COLO668 (cell line): ENCODE results near the gene ARSG.
"Not testable (repeated sequence)": the region's sequence is repeated elsewhere in the genome, so short reads cannot be mapped to it uniquely, and the experiment has no call there.

Source experiments
- DNase-seq: peaks from one replicate; lab custom pipeline; 2025; ENCODE audit not compliant: unreplicated experiment; lab: John Stamatoyannopoulos, UW

ARSG gene

DNA sequence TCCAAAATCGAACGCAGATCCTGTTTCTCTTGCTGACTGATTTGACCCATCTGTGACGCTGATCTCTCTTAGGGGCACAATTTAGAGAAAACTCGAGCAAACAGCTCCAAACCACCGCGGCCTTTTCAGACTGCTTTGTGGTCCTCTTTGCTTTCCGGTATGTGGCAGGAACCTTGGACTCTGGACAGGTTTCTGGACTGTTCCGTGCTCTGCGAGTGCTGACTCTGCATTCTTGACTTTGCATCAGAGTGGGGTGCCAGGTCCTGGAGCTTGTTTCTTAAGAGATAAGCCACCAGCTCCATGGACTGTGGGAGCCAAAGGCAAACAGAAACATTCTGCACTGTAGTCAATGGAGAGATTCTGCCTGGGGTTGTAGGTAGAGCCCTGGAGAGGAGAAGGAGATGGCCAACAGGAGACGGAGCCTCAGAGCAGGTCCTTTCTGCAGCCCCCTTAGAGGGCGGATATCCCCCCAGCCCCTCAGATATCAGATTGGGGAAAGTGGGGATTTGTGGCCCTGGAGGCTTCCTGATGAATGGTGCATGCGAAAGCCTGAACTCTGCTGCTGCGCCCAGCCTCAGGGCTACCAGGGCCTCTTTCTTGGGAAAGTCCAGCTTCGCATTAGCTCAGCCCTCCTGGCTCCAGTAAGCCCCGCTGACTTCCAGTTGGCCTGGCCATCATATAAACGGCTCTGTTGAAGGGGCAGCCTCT lies 100.4 kb downstream of the ARSG start:
- no peak for DNase-seq

DNA sequence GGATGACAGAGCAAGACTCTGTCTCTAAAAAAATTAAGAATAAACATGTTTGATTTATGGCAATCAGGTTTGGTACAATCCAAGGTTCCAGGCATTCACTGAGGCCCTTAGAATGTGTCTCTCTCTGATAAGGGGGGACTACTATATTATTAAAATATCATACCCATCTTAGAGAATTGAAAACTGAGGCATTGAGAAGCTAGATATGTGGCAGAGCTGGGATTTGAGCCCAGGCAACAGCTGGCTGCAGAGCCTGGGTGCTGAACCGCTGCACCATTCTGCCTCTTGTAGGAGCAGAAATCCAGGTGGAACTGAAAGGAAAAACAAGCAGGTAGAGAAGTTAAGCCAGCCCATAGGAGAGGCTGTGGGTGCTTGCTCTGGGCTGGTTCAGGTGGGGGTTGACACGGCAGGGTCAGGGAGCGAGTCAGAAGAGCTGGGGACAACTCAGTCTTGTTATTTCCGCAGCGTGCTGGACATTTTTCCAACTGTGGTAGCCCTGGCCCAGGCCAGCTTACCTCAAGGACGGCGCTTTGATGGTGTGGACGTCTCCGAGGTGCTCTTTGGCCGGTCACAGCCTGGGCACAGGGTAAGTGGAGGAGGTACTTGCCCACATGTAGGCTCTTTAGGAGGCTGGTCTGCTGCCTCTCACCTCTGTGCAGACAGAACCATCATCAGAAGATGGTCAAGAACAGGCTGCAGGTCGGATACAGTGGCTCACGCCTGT lies 103.5 kb downstream of the ARSG start:
- DNase-seq, result no peak

DNA sequence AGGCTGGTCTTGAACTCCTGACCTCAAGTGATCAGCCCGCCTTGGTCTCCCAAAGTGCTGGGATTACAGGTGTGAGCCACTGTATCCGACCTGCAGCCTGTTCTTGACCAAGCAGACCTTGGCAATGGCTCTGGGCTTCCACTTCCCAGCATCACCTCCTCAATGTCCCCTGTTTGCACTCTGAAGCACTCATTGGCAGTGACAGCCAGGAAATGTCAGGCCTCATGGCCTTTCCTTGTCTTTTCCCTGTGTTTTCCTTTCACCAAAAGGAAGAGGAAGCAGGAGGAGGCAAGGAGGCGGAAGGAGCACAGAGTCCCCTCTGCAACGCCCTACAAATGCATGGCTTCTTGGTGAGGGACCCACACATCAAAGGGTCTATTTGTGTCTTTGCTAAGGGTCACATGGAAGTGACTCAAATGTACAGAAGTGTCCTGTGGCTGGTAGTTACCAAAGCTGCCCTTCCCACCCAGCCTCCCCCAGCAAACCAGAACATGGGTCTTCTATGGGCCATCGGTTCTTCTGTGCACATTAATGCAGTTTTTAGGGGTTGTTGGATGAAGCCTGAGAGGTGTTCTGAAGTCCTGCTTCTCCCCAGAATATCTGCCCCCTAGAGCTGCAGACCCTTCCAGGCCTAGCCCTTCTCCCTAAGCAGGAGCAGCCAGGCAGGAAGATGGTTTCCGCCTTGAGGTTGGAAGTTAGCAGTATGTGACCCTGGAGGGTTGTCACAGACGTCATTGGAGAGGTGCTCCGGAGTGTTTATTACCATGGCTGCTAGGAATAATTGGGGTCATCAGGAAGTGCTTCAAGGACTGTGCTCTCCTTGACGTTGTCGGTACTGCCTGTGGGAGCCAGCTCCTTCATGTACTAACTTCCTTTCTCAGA lies 105.2 kb downstream of the ARSG start:
- DNase-seq, result no peak

DNA sequence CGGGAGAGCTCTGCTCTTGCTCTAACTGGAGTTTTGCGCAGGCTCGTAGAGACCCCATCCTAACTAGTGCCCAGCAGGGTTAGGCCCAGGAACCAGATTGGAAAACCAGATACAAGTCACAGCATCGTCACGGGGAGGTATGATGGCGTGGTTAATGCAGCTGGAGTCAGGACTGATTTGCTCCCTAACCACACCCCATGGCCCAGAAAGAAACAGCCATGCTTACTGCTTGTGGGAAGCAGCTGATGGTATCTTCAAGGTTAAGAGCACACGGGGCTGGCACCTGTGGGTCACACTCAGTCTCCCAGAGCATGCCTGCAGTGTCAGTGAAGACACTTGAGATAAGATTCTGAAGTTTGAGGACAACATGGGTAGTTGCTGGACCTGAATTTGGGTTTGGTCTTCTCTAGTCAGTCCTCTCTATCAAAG lies 105.8 kb downstream of the ARSG start:
- no peak for DNase-seq

DNA sequence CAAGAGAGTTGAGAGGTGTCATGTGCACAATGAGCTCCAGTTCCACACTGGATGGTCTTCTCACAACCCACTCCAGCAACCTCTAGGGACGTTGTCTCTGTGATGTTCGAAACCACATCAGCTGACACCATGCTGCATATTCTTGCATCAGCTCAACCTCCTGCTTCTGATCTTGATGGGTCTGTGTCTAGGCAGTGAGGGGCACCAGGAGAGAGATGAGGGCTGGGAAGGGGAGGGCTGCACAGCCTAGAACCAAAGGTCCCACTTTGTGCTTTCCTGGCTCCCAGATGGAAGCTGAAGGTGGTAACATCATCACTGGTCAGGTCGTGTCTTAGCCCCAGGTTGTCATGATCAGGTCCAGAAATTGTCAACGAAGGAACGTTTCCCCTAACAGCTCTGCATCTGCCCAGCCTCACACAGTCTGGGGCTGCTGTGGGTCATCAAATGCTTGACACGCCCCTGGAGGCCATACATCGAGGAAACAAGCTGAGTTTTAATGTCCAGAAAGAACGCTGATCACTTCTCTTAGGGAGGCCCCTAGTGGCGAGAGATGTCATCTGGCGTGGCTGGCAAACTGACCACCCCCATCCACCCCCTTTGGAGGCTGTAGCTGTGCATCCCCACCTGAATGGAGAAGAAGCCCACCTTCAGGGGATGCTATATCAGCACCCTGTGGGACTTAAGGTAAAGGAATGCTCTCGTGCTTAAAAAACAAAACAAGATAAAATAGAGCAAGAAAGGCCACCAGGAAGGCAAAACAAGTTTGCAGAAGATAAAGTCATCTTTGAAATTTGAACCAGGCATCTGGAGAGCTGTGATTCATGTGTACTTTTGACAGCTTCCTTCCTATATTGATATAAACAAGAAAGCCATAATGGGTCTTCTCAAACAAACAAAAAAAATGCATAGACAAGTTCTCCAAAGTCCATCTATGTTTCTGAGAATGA lies 107.7 kb downstream of the ARSG start:
- peak; percentile 42 for DNase-seq

DNA sequence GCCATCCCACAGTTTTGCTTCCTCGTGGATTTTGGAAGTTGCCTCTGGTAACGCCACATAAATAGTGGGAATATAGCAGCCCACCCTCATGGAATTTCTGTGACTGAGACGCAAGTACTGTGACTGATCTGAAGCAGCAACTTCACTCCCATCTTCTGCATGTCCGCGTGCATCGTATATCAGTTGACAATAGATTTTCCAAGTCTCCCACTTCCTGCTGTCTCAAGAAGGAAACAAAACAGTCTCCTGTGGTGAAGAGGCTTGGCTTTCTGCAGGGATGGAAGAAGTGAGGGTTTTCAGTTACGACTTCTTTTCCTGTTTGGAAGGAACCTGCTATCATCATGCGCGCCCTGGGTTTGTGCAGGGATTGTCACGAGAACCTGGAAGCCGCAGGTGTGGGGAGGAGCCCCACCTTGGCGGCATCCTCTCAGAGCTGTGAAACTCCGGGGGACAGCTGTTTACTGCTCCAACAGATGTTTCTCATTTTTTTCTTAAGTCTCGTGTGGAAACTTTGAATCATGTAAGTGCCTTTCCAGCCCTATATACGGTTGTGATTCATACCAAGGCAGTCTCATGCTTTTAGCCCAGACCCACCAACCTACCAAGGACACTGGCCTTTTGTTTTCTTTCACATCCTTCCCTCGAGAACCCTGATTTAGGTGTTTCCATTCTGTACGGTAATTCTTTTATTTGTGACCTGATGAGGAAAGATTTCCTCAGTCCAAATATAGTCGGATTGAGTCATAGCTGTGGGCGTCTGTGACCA lies 108.5 kb downstream of the ARSG start:
- no peak for DNase-seq

DNA sequence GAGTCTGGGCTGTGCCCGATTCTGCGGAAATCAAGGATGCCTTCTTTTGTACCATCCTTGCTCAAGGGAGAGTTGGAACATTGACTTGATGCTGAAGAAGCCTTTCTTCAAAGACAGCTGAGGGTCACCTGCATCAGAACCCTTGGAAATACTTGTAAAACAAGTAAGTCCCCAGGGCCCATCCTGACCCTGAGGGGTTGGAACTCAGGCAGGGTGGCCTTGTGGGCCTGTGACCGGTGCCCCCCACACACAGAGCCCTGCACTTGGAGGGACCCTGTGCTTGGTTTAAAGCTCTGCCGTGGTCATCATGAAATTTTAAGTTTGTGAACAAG lies 109.1 kb downstream of the ARSG start:
- DNase-seq, result no peak

DNA sequence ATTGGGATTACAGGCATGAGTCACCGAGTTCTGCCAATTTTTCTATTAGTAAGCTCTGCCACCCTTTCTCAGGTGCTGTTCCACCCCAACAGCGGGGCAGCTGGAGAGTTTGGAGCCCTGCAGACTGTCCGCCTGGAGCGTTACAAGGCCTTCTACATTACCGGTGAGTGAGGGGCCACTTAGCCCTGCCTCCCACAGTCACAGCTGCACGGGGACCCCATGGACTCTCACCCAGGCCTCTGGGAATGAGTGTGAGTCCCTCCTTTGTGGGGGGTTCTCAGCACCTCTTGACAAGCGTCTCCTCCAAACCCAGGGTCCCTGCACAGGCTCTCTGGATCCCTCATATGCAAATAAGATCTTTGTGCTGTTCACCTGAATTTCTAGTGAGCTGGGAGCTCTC lies 110.0 kb downstream of the ARSG start:
- no peak for DNase-seq

DNA sequence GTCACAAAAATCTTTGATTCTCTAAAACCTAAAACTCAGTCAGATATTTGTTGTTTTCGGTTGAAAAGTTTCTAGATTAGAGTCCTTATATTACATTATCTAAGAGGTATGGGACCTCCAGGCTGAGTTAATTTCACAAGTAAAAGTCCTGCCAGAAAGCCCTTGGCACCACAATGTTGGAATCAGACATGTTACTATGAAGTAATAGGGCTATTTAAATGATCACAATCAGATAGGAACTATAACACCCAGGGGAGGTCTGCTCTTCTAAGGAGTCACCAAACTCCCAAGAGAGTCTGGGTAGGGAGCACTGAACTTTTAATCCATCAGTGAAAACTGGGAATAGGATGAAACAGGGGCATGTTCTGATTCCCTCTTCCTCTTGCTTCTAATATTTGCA lies 111.8 kb downstream of the ARSG start:
- no peak for DNase-seq

DNA sequence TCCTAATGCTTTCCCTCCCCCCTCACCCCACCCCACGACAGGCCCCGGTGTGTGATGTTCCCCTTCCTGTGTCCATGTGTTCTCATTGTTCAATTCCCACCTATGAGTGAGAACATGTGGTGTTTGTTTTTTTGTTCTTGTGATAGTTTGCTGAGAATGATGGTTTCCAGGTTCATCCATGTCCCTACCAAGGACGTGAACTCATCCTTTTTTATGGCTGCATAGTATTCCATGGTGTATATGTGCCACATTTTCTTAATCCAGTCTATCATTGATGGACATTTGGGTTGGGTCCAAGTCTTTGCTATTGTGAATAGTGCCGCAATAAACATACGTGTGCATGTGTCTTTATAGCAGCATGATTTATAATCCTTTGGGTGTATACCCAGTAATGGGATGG lies 112.5 kb downstream of the ARSG start:
- not testable (repeated sequence) for DNase-seq

DNA sequence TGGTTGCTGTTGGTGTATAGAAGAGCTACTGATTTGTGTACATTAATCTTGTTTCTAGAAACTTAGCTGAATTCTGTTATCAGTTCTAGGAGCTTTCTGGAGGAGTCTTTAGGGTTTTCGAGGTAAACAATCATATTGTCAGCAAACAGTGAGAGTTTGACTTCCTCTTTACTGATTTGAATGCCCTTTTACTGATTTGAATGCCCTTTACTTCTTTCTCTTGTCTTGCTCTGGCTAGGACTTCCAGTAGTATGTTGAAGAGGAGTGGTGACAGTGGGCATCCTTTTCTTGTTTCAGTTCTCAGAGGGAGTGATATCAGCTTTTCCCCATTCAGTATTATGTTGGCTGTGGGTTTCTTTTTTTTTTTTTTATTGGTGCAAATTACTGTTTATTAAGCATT lies 116.4 kb downstream of the ARSG start:
- DNase-seq, result not testable (repeated sequence)

DNA sequence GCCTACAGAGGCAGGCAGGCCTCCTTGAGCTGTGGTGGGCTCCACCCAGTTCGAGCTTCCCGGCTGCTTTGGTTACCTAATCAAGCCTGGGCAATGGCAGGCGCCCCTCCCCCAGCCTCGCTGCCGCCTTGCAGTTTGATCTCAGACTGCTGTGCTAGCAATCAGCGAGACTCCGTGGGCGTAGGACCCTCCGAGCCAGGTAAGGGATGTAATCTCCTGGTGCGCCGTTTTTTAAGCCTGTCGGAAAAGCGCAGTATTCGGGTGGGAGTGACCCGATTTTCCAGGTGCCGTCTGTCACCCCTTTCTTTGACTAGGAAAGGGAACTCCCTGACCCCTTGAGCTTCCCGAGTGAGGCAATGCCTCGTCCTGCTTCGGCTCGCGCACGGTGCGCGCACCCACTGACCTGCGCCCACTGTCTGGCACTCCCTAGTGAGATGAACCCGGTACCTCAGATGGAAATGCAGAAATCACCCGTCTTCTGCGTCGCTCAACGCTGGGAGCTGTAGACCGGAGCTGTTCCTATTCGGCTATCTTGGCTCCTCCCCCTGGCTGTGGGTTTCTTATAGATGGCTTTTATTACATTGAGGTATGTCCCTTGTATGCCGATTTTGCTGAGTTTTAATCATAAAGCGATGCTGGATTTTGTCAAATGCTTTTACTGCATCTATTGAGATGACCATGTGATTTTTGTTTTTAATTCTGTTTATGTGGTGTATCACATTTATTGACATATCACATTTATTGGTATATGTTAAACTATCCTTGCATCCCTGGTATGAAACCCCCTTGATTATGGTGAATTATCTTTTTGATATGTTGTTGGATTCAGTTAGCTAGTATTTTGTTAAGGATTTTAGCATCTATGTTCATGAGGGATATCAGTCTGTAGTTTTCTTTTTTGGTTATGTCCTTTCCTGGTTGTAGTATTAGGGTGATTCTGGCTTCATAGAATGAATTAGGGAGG lies 122.6 kb downstream of the ARSG start:
- DNase-seq, result peak; percentile 2

DNA sequence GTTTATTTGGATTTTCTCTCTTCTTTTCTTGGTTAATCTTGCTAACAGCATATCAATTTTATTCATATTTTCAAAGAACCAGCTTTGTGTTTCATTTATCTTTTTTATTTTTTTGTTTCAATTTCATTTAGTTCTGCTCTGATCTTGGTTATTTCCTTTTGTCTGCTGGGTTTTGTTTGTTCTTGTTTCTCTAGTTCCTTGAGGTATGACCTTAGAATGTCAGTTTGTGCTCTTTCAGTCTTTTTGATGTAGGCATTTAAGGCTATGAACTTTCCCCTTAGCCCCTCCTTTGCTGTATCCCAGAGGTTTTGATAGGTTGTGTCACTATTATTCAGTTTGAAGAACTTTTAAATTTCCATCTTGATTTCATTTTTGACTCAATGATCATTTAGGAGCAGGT lies 123.6 kb downstream of the ARSG start:
- DNase-seq, result not testable (repeated sequence)

DNA sequence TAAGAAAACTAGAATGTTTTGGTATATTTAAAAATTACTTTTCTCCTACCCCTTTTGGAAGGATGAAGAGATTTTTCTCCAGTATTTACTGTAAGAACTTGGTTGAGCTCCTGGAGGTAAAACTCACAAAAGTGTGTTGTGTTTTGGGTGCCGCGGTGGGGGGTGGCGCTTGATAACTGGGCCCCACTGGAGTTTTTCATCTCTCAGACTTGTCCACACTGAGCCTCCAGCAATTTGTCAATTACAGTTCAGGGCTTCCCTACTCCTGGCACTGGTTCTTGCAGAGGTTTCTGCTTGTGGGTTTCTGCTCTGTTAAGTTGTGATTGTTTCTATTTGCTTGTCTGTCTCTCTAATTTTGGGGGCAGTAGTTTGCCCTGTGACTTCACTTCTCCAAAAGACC lies 126.0 kb downstream of the ARSG start:
- no peak for DNase-seq

DNA sequence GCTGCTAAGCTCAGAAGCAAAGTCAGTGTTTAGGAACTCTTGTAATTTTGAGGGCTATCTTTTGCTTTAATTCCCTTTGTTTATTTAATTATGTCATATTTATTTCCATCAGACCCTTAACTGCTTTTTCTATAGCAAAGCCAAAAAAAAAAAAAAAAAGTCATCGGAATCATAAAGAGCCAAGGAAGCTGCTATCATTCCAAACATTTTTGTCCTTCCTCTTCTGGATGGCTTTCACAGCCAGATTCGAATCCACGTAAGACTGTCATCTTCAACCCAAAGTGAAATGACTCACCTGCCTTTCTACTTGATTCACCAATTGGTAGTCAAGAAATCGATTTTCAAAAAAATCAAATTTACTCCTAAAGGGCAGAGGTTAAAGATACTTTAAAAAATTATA lies 127.6 kb downstream of the ARSG start:
- DNase-seq, result no peak

DNA sequence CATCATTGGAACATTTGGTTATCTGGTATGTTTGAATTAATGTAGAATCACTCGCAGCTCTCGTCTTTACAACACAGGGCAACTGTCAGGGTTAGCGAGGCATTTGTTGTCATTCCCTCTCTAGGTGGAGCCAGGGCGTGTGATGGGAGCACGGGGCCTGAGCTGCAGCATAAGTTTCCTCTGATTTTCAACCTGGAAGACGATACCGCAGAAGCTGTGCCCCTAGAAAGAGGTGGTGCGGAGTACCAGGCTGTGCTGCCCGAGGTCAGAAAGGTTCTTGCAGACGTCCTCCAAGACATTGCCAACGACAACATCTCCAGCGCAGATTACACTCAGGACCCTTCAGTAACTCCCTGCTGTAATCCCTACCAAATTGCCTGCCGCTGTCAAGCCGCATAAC lies 128.8 kb downstream of the ARSG start:
- no peak for DNase-seq

DNA sequence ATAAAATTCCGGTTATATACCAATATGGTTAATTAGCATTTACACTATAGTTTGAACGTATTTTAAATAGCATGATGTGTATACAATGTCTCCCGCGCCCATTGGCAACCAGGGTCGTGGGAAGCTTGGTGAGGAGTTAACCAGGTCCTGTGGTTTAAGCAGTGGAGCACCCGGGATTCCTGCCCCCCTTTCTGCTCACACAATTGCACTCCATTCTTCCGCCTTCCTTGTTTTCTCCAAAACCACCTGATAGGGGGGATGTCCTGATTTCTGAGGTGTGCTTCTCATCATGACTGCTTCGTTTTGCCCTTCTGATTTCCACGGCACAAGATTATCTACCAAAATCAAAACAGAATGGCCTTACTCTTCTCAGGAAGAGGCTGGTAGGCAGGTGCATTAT lies 130.2 kb downstream of the ARSG start:
- no peak for DNase-seq

DNA sequence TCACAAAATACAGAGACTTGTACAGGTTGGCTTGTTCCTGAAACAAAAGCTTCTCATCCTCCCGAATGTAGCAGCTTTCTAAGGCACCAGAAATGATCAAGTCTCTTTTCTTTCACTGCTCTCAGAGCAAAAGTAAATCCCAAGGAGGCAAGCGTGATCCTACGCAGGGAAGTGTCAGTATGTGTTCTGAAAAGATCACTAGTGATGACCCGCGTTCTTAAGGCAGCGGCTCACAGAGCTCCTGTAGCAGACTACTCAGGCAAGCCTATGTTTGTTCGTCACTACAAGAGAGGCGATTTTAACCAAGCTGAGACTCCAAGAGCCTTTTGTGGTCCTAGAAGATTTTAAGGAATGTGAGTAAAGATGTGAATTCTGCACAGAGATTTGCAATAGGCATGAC lies 131.5 kb downstream of the ARSG start:
- no peak for DNase-seq

DNA sequence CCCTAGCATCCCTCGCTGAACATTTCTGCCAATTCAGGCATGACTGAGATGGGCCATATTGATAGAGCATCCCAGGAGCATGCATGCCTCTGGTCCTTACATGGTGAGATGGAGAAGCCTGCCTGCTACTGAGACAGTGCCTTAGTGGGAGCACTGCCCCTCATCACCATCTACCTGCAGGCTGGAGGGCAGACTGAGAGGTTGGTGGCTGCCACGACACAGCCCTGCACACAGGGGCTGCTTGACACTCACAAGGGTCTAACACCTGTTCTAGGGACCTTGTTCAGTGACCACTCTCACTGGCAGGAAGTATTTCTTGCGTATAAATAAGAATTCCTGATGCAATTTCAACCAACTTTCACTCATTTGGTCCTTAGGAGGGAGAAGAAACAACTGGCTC lies 132.0 kb downstream of the ARSG start:
- DNase-seq, result no peak
